Measurements from ENCODE around the gene CDC7. TPM values are rescaled to one million over a fixed set of nuclear protein-coding genes. Genes with fewer than 3 reads are reported as not detected.

Gene CDC7
- total RNA-seq, 1 experiment from 2014 or later: 41.6 TPM

DNA sequence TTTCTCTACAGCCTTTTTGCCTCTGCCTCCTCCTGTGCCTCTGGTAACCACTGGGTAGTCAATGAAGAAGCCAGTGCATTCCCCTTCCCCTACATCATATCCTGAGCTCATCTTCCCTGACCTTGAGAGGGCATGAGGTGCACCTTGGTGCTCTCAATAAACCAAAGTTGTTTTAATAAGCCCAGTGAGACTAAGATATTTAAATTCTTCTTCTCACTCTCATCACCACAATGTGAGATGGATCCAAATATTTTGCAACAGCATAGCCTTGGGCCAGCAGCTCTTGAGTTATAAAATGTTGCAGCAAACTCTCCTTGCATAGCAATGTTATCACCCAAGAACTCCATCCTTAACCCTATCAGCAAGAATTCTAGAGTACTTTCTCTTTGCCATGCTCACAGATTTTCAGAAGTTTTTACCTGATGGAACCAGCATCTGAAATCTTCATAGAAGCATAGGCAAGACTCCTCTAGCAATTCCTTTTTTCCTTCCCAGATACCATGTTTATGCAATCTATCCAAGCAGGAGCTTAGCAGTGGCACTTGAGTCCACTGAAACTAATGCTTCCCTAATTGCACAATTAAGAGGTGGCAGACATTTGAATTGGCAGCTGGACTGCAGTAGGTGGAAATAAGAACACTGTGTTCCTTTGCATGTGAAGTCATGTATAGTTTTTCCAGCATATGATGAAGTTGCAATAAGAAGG is 36.8 kb downstream of the CDC7 start:
- Histone ChIP-seq H3K23me2 (ENCODE audit: insufficient read length, low read depth, low read length, poor library complexity, severe bottlenecking) (no peaks in the 10 kb centered on the region), H3K79me2 (ENCODE audit: insufficient read depth, low read length) (no peaks in the 10 kb centered on the region), H3K79me1 (ENCODE audit: insufficient read depth, low read depth, low read length, poor library complexity, severe bottlenecking) (no peaks in the 10 kb centered on the region), H2BK12ac (ENCODE audit: insufficient read length, low read depth, low read length) (no peak overlapping the region), H3T11ph (ENCODE audit: low read length) (no peak overlapping the region), H2BK5ac (ENCODE audit: insufficient read length, low read length) (no peak overlapping the region), H4K5ac (ENCODE audit: insufficient read length, low read depth, low read length) (no peak overlapping the region), H4K91ac (ENCODE audit: insufficient read length, low read depth, low read length) (no peak overlapping the region), H3K23ac (ENCODE audit: insufficient read length, low read depth, low read length) (no peak overlapping the region), H3K27ac (ENCODE audit: insufficient read length, low read depth, low read length) (no peak overlapping the region), H4K8ac (replicated peaks; ENCODE audit: insufficient read length, low read depth, low read length) (no peak overlapping the region), H3K14ac (ENCODE audit: insufficient read depth, low read length) (no peak overlapping the region), H3K27me3 (ENCODE audit: insufficient read depth, low read length) (no peaks in the 10 kb centered on the region), H4K20me1 (ENCODE audit: control insufficient read depth, insufficient read depth, insufficient read length) (no peaks in the 10 kb centered on the region), H3K4me2 (ENCODE audit: insufficient read depth, insufficient read length, low read length) (no peak overlapping the region), H3K4me1 (ENCODE audit: insufficient read depth, low read length) (no peaks in the 10 kb centered on the region), H2BK15ac (ENCODE audit: low read depth, low read length) (no peak overlapping the region), H3K18ac (ENCODE audit: insufficient read length, low read depth, low read length) (no peak overlapping the region), H2BK20ac (ENCODE audit: low read depth, low read length, poor library complexity, severe bottlenecking) (no peak overlapping the region), H3K56ac (ENCODE audit: insufficient read length, low read depth, low read length) (no peak overlapping the region), H2AFZ (ENCODE audit: low read length) (no peak overlapping the region), H3K9ac (ENCODE audit: extremely low read depth, insufficient read length, low read length) (no peak overlapping the region), H3K4ac (ENCODE audit: low read depth, low read length) (no peak overlapping the region), H2AK5ac (ENCODE audit: insufficient read length, low read length) (no peak overlapping the region), H3K9me3 (ENCODE audit: control insufficient read depth, low read depth, low read length) (no peaks in the 10 kb centered on the region), H2BK120ac (ENCODE audit: low read depth, low read length, poor library complexity, severe bottlenecking) (no peak overlapping the region)
- Mint-ChIP-seq H3K4me1 (peaks cover 3% of the 10 kb centered on the region in 2 experiments; a peak in 3 of 4 replicates), H3K27me3 (ENCODE audit: low read depth) (no peaks in the 10 kb centered on the region), H3K27ac (no peak overlapping the region), H3K9me3 (no peaks in the 10 kb centered on the region), H3K4me3 (no peak overlapping the region), H3K36me3 (ENCODE audit: insufficient read depth in 1 of 3, low read depth in 3 of 3) (no peaks in the 10 kb centered on the region)
- TF ChIP-seq, protein P1, sequence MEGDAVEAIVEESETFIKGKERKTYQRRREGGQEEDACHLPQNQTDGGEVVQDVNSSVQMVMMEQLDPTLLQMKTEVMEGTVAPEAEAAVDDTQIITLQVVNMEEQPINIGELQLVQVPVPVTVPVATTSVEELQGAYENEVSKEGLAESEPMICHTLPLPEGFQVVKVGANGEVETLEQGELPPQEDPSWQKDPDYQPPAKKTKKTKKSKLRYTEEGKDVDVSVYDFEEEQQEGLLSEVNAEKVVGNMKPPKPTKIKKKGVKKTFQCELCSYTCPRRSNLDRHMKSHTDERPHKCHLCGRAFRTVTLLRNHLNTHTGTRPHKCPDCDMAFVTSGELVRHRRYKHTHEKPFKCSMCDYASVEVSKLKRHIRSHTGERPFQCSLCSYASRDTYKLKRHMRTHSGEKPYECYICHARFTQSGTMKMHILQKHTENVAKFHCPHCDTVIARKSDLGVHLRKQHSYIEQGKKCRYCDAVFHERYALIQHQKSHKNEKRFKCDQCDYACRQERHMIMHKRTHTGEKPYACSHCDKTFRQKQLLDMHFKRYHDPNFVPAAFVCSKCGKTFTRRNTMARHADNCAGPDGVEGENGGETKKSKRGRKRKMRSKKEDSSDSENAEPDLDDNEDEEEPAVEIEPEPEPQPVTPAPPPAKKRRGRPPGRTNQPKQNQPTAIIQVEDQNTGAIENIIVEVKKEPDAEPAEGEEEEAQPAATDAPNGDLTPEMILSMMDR (conservative IDR thresholded peaks at IDR 0.05): no peak
- DNase-seq: no peak
